Mucosa of rectum (tissue), 2 donors: ENCODE measurements around the gene SORCS2.

Source experiments
- H3K27ac ChIP-seq, 2 donors: one replicate each; pipeline ENCODE4 v1.7.0; 2013; ENCODE audit warnings: inconsistent platforms in 2 of 2, low read depth in 2 of 2, low read length in 2 of 2
- H3K27me3 ChIP-seq, 2 donors: one replicate each; pipeline ENCODE4 v1.7.0; 2013; ENCODE audit warnings: low read length in 2 of 2; ENCODE audit not compliant: control insufficient read depth in 2 of 2, insufficient read depth in 2 of 2
- H3K36me3 ChIP-seq, 2 donors: one replicate each; pipeline ENCODE4 v1.7.0; 2013; ENCODE audit warnings: low read length in 2 of 2; ENCODE audit not compliant: control insufficient read depth in 2 of 2, insufficient read depth in 2 of 2
- H3K4me1 ChIP-seq, 2 donors: one replicate each; pipeline ENCODE4 v1.7.0; 2013; ENCODE audit warnings: low read length in 2 of 2, mild to moderate bottlenecking in 1 of 2; ENCODE audit not compliant: control insufficient read depth in 2 of 2, insufficient read depth in 2 of 2
- H3K4me3 ChIP-seq, 2 donors: one replicate each; pipeline ENCODE4 v1.7.0; 2013; ENCODE audit warnings: low read length in 2 of 2
- H3K9ac ChIP-seq, 2 donors: one replicate each; pipeline ENCODE4 v1.7.0; 2013; ENCODE audit warnings: low read length in 2 of 2, low read depth in 1 of 2, mild to moderate bottlenecking in 1 of 2
- H3K9me3 ChIP-seq, 2 donors: one replicate each; pipeline ENCODE4 v1.7.0; 2013; ENCODE audit warnings: low read length in 2 of 2; ENCODE audit not compliant: control insufficient read depth in 2 of 2
- donor health status: healthy.
- donor health status: Normal muscosa, but diverticular disease.

The SORCS2 gene

DNA sequence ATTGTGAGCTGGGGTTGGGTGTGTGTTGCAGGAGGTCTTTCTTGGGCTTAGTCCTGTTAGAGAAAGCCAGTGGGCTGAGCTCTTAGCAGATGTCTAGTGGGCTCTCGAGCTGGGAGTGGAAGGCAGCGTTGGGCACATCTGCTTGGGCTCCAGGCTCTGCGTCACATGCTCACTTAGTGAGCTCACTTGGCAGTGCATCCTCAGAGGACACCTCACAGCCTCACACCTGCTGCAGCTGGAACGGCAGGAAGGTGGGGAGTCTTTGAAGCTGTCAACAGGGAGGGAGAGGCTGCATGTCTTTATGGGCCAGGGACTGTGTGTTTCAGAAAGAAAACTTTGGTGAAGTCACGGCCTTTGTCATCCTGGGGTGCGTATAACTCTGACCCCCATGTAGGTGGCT lies 160.1 kb downstream of the SORCS2 start:
- no peaks in the 10 kb centered on the region for H3K36me3 ChIP-seq
- H3K9ac ChIP-seq = no peak overlapping the region
- no peaks in the 10 kb centered on the region for H3K9me3 ChIP-seq
- no peaks in the 10 kb centered on the region for H3K27me3 ChIP-seq
- peaks cover 0 to 2% of the 10 kb centered on the region in 2 donors for H3K4me1 ChIP-seq
- H3K4me3 ChIP-seq = no peak overlapping the region
- no peak overlapping the region for H3K27ac ChIP-seq

DNA sequence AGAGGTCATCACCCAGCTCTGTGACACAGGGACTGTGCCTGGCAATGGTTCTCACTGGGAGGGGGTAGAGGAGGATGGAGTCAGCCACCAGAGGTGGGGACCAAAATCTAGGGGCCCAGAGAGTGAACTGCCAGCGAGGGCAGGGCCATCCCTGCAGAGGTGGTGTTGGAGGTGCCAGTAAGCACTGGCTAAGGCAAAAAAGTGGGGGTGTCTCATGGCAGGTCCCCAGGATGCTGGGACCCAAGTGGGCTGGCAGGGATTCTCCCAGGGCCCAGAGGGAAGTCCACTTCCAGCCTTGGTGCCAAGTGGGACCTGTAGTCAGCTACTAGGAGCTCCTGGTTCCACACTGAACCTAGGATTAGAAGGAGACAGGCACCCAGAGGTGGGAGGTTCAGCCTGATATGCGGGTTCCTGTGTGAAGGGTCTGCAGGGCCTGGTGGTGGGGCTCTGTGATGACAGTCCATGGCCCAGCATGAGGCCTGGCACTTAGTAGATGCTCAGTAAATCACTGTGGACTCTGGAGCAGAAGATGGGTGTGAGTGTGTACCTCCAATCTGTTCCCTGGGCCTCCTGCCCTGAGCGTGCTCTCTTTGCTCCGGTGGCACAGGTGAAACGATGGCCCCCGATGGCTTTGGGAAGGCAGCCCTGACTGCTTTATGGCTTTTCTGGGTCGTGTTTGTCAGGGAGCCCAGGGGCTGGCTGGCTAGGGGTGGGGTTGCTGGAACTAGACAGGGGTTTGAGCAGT lies 160.9 kb downstream of the SORCS2 start:
- no peaks in the 10 kb centered on the region for H3K36me3 ChIP-seq

DNA sequence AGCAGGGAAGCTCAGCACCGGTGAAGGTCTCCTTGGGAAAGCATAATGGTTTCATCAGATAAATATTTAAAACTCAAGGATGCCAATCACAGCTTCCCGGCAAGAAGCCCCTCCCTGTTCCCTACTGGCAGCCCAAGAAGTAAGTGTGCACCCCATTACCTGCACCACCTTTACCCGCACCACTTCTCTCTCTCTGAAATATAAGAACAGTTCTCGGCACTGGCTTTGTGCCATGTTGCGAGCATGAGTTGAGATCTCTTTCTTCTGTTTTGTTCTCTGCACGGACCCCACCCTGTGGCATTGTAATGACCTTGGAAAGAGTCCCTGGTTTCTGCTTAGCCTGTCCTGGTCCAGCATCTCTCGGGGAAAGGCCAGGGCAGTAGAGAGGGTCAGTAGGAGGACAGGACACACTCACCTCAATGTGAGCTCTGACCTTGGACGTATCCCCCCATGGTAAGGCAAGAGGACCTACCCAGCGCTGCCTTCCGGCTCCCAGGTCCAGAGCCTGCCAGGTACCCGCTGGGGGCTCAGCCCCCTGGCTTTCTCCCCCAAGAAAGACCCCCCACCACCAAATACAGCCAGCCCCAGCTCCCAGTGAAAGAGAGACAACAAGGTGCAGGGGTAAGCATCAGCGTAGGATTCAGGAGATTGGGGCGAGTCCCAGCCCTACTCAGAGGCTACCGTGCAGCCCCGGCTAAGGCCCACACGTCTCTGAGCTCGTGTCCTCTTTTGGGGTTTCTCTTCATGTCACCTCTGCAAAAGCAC lies 161.7 kb downstream of the SORCS2 start:
- H3K9me3 ChIP-seq = no peaks in the 10 kb centered on the region
- no peak overlapping the region for H3K4me3 ChIP-seq
- no peaks in the 10 kb centered on the region for H3K36me3 ChIP-seq
- H3K9ac ChIP-seq = no peak overlapping the region
- H3K27me3 ChIP-seq = no peaks in the 10 kb centered on the region
- H3K27ac ChIP-seq = no peak overlapping the region
- H3K4me1 ChIP-seq = peaks cover 0 to 2% of the 10 kb centered on the region in 2 donors

More for the DNA sequence above, 160.9 kb downstream of the SORCS2 start:
- H3K4me1 ChIP-seq = peaks cover 0 to 2% of the 10 kb centered on the region in 2 donors
- H3K9ac ChIP-seq = no peak overlapping the region
- no peaks in the 10 kb centered on the region for H3K27me3 ChIP-seq
- H3K4me3 ChIP-seq = no peak overlapping the region
- H3K9me3 ChIP-seq = no peaks in the 10 kb centered on the region
- H3K27ac ChIP-seq = no peak overlapping the region

GRCh38 chr4:7354927-7355326 lies 162.6 kb downstream of the SORCS2 start:
- no peaks in the 10 kb centered on the region for H3K27me3 ChIP-seq
- H3K36me3 ChIP-seq = no peaks in the 10 kb centered on the region
- H3K9me3 ChIP-seq = no peaks in the 10 kb centered on the region
- no peak overlapping the region for H3K4me3 ChIP-seq
- H3K4me1 ChIP-seq = peaks cover 0 to 2% of the 10 kb centered on the region in 2 donors
- no peak overlapping the region for H3K27ac ChIP-seq
- no peak overlapping the region for H3K9ac ChIP-seq

- no peak overlapping the region for H3K27ac ChIP-seq
Measured at GRCh38 chr4:7355795-7356194, 163.5 kb downstream of the SORCS2 start.

GRCh38 chr4:7356667-7357310 lies 164.5 kb downstream of the SORCS2 start:
- Histone ChIP-seq H3K4me3 (no peak overlapping the region), H3K27me3 (no peaks in the 10 kb centered on the region), H3K27ac (no peak overlapping the region), H3K36me3 (no peaks in the 10 kb centered on the region), H3K9ac (no peak overlapping the region), H3K9me3 (no peaks in the 10 kb centered on the region), H3K4me1 (peaks cover 0 to 2% of the 10 kb centered on the region in 2 donors)

More at GRCh38 chr4:7355795-7356194, 163.5 kb downstream of the SORCS2 start:
- H3K27me3 ChIP-seq = no peaks in the 10 kb centered on the region
- H3K36me3 ChIP-seq = no peaks in the 10 kb centered on the region
- H3K9ac ChIP-seq = no peak overlapping the region
- no peaks in the 10 kb centered on the region for H3K9me3 ChIP-seq
- no peak overlapping the region for H3K4me3 ChIP-seq
- H3K4me1 ChIP-seq = peaks cover 0 to 2% of the 10 kb centered on the region in 2 donors

GRCh38 chr4:7357323-7357722 lies 165.0 kb downstream of the SORCS2 start:
- no peaks in the 10 kb centered on the region for H3K27me3 ChIP-seq
- H3K9ac ChIP-seq = no peak overlapping the region
- H3K4me3 ChIP-seq = no peak overlapping the region
- H3K4me1 ChIP-seq = peaks cover 0 to 2% of the 10 kb centered on the region in 2 donors
- no peaks in the 10 kb centered on the region for H3K9me3 ChIP-seq
- H3K36me3 ChIP-seq = no peaks in the 10 kb centered on the region
- H3K27ac ChIP-seq = no peak overlapping the region

DNA sequence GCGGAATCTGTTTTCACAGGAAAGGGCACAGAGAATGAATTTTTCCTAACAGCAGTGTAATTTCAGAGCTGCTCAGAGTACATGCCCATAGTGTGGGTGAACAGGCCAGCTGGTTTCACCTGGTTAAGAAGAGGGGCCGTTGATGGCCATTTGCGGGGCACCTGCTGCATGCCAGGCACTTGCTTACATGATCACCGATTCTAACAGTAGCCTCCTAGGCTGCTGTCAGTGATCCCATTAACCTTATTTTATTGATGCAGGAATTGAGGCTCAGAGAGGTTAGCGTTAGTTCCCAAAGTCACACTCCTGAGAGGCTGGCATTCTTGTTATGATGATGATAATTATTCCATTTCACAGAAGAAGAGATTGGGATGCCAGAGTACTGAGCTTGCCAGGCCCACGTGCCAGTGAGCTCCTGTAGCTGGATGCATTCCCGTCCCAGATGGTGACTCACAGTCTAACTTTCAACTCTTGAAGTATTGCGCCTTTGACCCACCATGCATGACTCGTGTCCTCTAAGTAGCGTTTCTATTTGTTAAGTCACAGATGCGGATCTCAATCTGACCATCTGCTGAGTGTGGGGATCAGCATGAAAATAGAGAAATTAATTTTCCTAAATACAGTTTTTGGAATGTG lies 165.9 kb downstream of the SORCS2 start:
- Histone ChIP-seq H3K4me3 (no peak overlapping the region), H3K9ac (no peak overlapping the region), H3K27ac (no peak overlapping the region), H3K27me3 (no peaks in the 10 kb centered on the region), H3K4me1 (peaks cover 0 to 2% of the 10 kb centered on the region in 2 donors), H3K36me3 (no peaks in the 10 kb centered on the region), H3K9me3 (no peaks in the 10 kb centered on the region)

GRCh38 chr4:7359400-7360062 lies 167.2 kb downstream of the SORCS2 start:
- no peaks in the 10 kb centered on the region for H3K27me3 ChIP-seq
- no peaks in the 10 kb centered on the region for H3K9me3 ChIP-seq
- peaks cover 0 to 2% of the 10 kb centered on the region in 2 donors for H3K4me1 ChIP-seq
- no peaks in the 10 kb centered on the region for H3K36me3 ChIP-seq
- H3K9ac ChIP-seq = no peak overlapping the region
- H3K27ac ChIP-seq = no peak overlapping the region
- no peak overlapping the region for H3K4me3 ChIP-seq
